ENCODE results near the gene KCNQ1OT1.

GRCh38 chr11:2707736-2708135 is 7.9 kb upstream of the KCNQ1OT1 start:
- TF ChIP-seq MXI1 (IDR thresholded peaks at IDR 0.05; ENCODE audit: borderline replicate concordance, low read depth, low read length) (no peak), CEBPB (IDR thresholded peaks at IDR 0.05; ENCODE audit: low read depth, low read length) (no peak)
